K562 (cell line): ENCODE data around the gene FLII.

ENCODE experiments used
- CTCF ChIP-seq, 3 experiments: IDR thresholded peaks in 2 of 3; conservative IDR thresholded peaks in 1 of 3; 2 replicates each; pipeline ENCODE4 v1.5.1; 2011 to 2012; ENCODE audit warnings: low read length in 3 of 3, mild to moderate bottlenecking in 3 of 3, control low read depth in 2 of 3, improper control_type of control experiment in 1 of 3, inconsistent platforms in 1 of 3, low read depth in 1 of 3, mixed read lengths in 1 of 3, moderate library complexity in 1 of 3; ENCODE audit not compliant: insufficient read depth in 2 of 3
- FOXK1 ChIP-seq: sonication (generic); formaldehyde crosslinking; IDR thresholded peaks from 2 replicates; pipeline ENCODE4 v1.8.0; 2022; ENCODE audit warnings: missing genetic modification reagents, mild to moderate bottlenecking, borderline replicate concordance
- ZBTB11 ChIP-seq, 3 experiments: fragments of 200-800 bp in 1 of 3; fragments of 250-450 bp in 1 of 3; fragments of 450-650 bp in 1 of 3; sonication (Bioruptor Pico) in 1 of 3; sonication (Bioruptor generic) in 1 of 3; formaldehyde crosslinking in 1 of 3; IDR thresholded peaks; 2 replicates each; pipeline versions ENCODE4 v1.6.1 to v1.8.0; 2016 to 2022; ENCODE audit warnings: mild to moderate bottlenecking in 2 of 3, missing genetic modification characterization in 2 of 3, missing compliant biosample characterization in 1 of 3, moderate library complexity in 1 of 3

- TF ChIP-seq ZBTB11 (CRISPR knock-in tag; IDR thresholded peaks at IDR 0.05) (no peak), FOXK1 (no peak), CTCF (IDR thresholded peaks at IDR 0.05 in 2 of 3, conservative IDR thresholded peaks at IDR 0.05 in 1 of 3; ENCODE audit: insufficient read depth in 2 of 3, low read depth in 1 of 3, low read length in 3 of 3) (no peak)
Measured at GRCh38 chr17:18280249-18280648, 21.7 kb upstream of the FLII start.
